D721Med (cell line): ENCODE results near the gene KCNG2.

Experiments used
- DNase-seq: peaks from one replicate; pipeline ENCODE4 v3.0.0; 2011; ENCODE audit warnings: low spot score; ENCODE audit not compliant: insufficient read length
- FAIRE-seq: peaks from 2 replicates; lab custom pipeline; 2011; peaks lifted over from hg19 to GRCh38; lab: Jason Lieb, UNC
- CTCF ChIP-seq: IDR thresholded peaks from 2 replicates; pipeline ENCODE4 v1.5.1; 2012; ENCODE audit warnings: mild to moderate bottlenecking, control low read depth; ENCODE audit not compliant: insufficient read depth; ENCODE audit errors: missing control alignments

The KCNG2 gene

GRCh38 chr18:79879566-79879965 is 81.8 kb downstream of the KCNG2 start:
- FAIRE-seq (no peak), DNase-seq (no peak)
- no peak for TF ChIP-seq CTCF

DNA sequence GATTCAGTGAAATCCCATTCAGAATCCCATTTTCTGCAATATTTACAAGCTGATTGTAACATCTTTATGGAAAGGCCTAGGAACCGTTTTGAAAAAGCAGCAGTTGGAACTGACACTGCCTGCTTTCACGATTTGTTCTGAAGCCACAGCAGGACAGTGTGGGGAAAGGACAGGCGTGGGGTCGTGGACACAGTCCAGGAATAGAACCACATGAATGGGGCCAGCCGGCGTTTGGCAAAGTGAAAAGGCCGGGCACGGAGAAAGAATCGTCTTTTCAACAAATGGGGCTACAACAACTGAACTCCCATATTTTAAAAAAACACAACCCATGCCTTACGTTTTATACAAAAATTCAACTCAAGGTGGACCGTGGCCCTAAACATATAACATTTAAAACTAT is 84.0 kb downstream of the KCNG2 start:
- DNase-seq (no peak), FAIRE-seq (no peak)
- no peak for TF ChIP-seq CTCF

DNA sequence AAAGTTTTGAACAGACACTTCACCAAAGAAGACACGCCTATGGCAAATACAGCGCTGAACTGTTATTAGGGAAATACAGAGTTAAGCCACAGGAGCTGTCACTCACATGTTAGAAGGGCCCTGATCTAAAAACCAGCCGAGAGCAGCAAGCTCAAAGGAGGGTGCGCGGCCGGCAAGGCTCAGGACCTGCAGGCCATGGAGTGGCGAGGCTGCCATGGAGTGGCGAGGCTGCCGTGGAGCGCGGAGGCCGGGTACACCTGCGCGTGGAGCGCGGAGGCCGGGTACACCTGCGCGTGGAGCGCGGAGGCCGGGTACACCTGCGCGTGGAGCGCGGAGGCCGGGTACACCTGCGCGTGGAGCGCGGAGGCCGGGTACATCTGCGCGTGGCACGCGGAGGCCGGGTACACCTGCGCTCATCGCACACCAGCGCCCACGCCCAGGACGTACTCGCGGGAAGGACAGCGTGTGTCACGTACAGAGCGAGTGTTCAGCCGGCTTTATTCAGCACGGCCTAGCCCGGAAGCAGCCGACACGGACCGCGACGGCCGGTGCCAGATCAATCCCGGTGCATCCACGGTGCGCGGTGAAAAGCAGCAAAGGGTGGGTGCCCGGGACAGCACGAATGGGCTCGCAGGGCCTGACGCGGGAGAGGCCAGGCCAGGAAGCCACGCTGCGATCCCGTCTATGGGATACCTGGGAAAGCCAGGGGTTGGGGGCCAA is 84.9 kb downstream of the KCNG2 start:
- TF ChIP-seq CTCF, result no peak
- FAIRE-seq (no peak), DNase-seq (no peak)

DNA sequence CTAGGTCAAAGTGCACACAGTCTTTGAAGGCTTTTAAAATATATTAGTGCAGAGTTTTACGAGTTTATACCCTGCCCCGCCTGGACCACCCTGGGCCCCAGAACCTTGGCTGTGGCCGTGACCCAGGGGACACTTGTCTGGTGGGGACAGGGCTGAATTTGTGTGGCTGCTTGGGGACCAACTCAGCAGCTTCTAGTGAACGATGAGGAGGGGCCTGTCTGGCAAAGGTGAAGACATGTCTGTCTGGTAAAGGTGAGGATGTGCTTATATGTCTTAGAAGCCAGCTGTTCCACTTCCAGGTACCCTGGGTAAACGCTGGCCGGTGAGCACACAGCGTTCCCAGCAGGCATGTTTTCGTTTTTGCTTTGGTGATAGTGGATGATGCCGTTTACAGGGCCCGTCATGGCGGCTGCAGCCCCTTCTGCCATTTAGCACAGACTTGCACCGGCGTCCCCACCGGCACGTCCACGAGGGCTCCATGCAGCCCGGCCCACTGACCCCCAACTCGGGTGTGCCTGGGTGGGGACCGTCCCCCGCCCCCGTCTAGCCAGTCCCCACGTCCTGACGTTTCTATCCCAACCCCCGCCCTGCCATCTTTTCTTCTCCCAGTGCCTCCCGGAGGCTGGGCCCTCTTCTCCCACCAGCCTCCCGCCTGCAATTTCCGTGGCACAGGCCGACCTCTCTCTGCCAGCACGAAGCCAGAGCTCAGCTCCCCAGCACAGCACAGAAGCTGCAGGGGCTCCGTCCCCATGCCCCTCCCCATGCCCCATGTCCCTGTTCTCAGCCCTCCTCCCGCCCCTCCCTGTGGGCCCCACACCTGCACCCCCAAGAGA is 85.9 kb downstream of the KCNG2 start:
- no peak for TF ChIP-seq CTCF
- DNase-seq (no peak), FAIRE-seq (no peak)

DNA sequence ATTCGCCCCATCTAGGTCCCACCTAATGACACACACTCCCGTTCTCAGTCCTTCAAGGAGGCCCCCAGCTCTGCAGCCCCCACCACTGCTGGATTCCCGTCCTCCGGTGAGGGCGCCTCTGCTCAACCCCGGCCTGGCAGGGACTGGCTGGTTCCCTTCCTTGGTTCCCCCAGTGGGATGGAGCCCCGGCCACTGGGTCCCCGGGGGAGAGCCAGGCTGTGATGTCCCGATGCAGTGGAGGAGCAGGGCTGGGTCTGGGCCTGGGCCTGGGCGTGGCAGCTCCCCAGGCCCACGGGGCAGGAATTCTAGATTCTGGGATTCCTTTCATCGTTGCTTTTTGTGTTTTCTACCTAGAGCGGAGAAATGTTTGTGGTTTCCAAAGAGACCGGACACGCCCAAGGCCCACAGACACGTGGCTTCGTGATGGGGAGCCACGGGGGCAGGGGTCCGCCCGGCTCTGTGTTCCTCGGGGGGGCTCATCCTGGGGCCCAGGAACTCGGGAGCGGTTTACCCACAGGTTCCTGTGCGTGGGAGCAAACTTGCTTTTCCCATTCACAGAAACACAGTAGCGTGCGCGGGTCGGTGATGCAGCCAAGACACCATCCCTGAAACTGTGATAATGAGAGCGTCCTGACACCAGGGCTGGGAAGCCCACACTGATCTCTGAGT is 86.7 kb downstream of the KCNG2 start:
- FAIRE-seq, result no peak
- no peak for DNase-seq

More for the DNA sequence above, 86.7 kb downstream of the KCNG2 start:
- TF ChIP-seq CTCF, result no peak
